PC-9 (cell line): ENCODE measurements around the gene PHF21B. TPM values are rescaled to one million over a fixed set of nuclear protein-coding genes. Genes with fewer than 3 reads are reported as not detected.

Source experiments
- BruUV-seq: library from RNA; stranded (reverse); fragments of 400-500 nt; replicated peaks from 2 replicates; lab custom pipeline; 2021; lab: Mats Ljungman, UMichigan
- CTCF ChIA-PET: fragments of 300-600 bp; sonication (Branson Sonifier 250); formaldehyde crosslinking; loops from one replicate; lab custom pipeline; 2022; ENCODE audit warnings: antibody characterized with exemption; lab: Charles Lee
- POLR2A ChIA-PET: fragments of 300-600 bp; sonication (Branson Sonifier 250); formaldehyde crosslinking; loops from one replicate; lab custom pipeline; 2022; ENCODE audit warnings: antibody characterized with exemption; ENCODE audit not compliant: unreplicated experiment; lab: Charles Lee
- DNase-seq, 2 experiments: peaks; one replicate each; pipeline versions ENCODE4 v3.0.0 to v3.0.0-alpha.2; 2015 to 2022; ENCODE audit warnings: mixed read lengths in 1 of 2
- H2AFZ ChIP-seq: fragments of 200-600 bp; sonication (generic); 2 replicates; pipeline ENCODE4 v1.8.1; 2017; ENCODE audit warnings: antibody characterized with exemption
- H3F3A ChIP-seq: fragments of 200-600 bp; sonication (generic); 2 replicates; pipeline ENCODE4 v1.8.1; 2017; ENCODE audit warnings: antibody characterized with exemption, mild to moderate bottlenecking, low read depth; ENCODE audit not compliant: insufficient read depth
- H3K27ac ChIP-seq: fragments of 200-600 bp; sonication (generic); 2 replicates; pipeline ENCODE4 v1.6.1; 2016; ENCODE audit warnings: mixed run types
- H3K27me3 ChIP-seq: fragments of 200-600 bp; sonication (generic); 2 replicates; pipeline ENCODE4 v1.6.1; 2016; ENCODE audit warnings: low read depth, mixed run types; ENCODE audit not compliant: insufficient read depth
- H3K36me3 ChIP-seq: fragments of 200-600 bp; sonication (generic); 2 replicates; pipeline ENCODE4 v1.6.1; 2016; ENCODE audit warnings: low read depth, mixed run types
- H3K4me1 ChIP-seq: fragments of 200-600 bp; sonication (generic); replicated peaks from 2 replicates; pipeline ENCODE4 v1.6.1; 2016; ENCODE audit warnings: mixed run types; ENCODE audit not compliant: insufficient read depth
- H3K4me2 ChIP-seq: fragments of 200-600 bp; sonication (generic); 2 replicates; pipeline ENCODE4 v1.6.1; 2017; ENCODE audit warnings: mixed run types
- H3K4me3 ChIP-seq: fragments of 200-600 bp; sonication (generic); 2 replicates; pipeline ENCODE4 v1.6.1; 2016; ENCODE audit warnings: mixed run types
- H3K79me2 ChIP-seq: fragments of 200-600 bp; sonication (generic); 2 replicates; pipeline ENCODE4 v1.6.1; 2017; ENCODE audit warnings: low read depth, mixed run types
- H3K9me2 ChIP-seq: fragments of 200-600 bp; sonication (generic); 2 replicates; pipeline ENCODE4 v1.8.1; 2017; ENCODE audit warnings: mild to moderate bottlenecking; ENCODE audit not compliant: insufficient read depth
- H3K9me3 ChIP-seq: fragments of 200-600 bp; sonication (generic); 2 replicates; pipeline ENCODE4 v1.8.1; 2016; ENCODE audit warnings: low read depth; ENCODE audit not compliant: insufficient read depth
- H4K20me1 ChIP-seq: fragments of 200-600 bp; sonication (generic); 2 replicates; pipeline ENCODE4 v1.8.1; 2017; ENCODE audit not compliant: insufficient read depth
- CTCF ChIP-seq: fragments of 200-600 bp; sonication (generic); conservative IDR thresholded peaks from 2 replicates; pipeline ENCODE4 v1.6.1; 2017; ENCODE audit warnings: mixed run types, antibody characterized with exemption, mild to moderate bottlenecking, moderate library complexity
- EZH2 ChIP-seq: fragments of 200-600 bp; sonication (generic); IDR thresholded peaks from 2 replicates; pipeline ENCODE4 v1.8.0; 2017; ENCODE audit warnings: antibody characterized with exemption, low read depth
- intact Hi-C: fragments of 100-400 bp; cut with micrococcal nuclease; formaldehyde crosslinking; loops from one replicate; pipeline ENCODE4 v1.10.0; 2022; ENCODE audit not compliant: unreplicated experiment
- total RNA-seq: library from RNA; stranded (reverse); gene quantifications from 2 replicates; pipeline ENCODE4 v1.2.3, GENCODE V29; 2021

Gene PHF21B
- total RNA-seq, 1 experiment from 2014 or later: not detected

GRCh38 chr22:44985906-44986527 is 23.8 kb downstream of the PHF21B start:
- intact Hi-C loops: no loop called here
- POLR2A ChIA-PET: no interaction called here

GRCh38 chr22:44983878-44984482 is 25.8 kb downstream of the PHF21B start:
- H3K9me3 ChIP-seq: no peaks in the 10 kb centered on the region
- peaks cover 66% of the 10 kb centered on the region for H3K27me3 ChIP-seq
- H3K4me1 ChIP-seq: no peaks in the 10 kb centered on the region
- no peak overlapping the region for H3K27ac ChIP-seq
- H3K9me2 ChIP-seq: 0 out of 2 replicates have a peak, but pooled peaks cover 3% of the 10 kb centered on the region
- intact Hi-C loops: no loop called here
- H4K20me1 ChIP-seq: peaks cover 12% of the 10 kb centered on the region
- no peaks in the 10 kb centered on the region for H3K36me3 ChIP-seq
- no peak for DNase-seq
- POLR2A ChIA-PET: no interaction called here
- no TSS peak for BruUV-seq
- no peaks in the 10 kb centered on the region for H3F3A ChIP-seq
- H2AFZ ChIP-seq: no peak overlapping the region
- H3K4me2 ChIP-seq: no peak overlapping the region
- H3K4me3 ChIP-seq: no peak overlapping the region
- CTCF ChIA-PET: no interaction called here
- TF ChIP-seq EZH2: no peak
- no peak for TF ChIP-seq CTCF
- no peaks in the 10 kb centered on the region for H3K79me2 ChIP-seq

More at GRCh38 chr22:44985906-44986527, 23.8 kb downstream of the PHF21B start:
- Histone ChIP-seq H3F3A (no peaks in the 10 kb centered on the region), H4K20me1 (peaks cover 12% of the 10 kb centered on the region), H3K27ac (no peak overlapping the region), H3K79me2 (no peaks in the 10 kb centered on the region), H3K36me3 (no peaks in the 10 kb centered on the region), H3K27me3 (peaks cover 64% of the 10 kb centered on the region), H2AFZ (no peak overlapping the region), H3K4me1 (no peaks in the 10 kb centered on the region), H3K9me3 (no peaks in the 10 kb centered on the region), H3K4me3 (no peak overlapping the region), H3K9me2 (0 out of 2 replicates have a peak, but pooled peaks cover 3% of the 10 kb centered on the region), H3K4me2 (no peak overlapping the region)
- no peak for TF ChIP-seq EZH2
- no peak for TF ChIP-seq CTCF
- CTCF ChIA-PET: no interaction called here
- BruUV-seq: no TSS peak
- no peak for DNase-seq

GRCh38 chr22:44982445-44982844 is 27.4 kb downstream of the PHF21B start:
- Histone ChIP-seq H3K9me3 (no peaks in the 10 kb centered on the region), H3K79me2 (no peaks in the 10 kb centered on the region), H3K4me2 (no peak overlapping the region), H3K27me3 (peaks cover 71% of the 10 kb centered on the region), H3K36me3 (no peaks in the 10 kb centered on the region), H3K9me2 (0 out of 2 replicates have a peak, but pooled peaks cover 3% of the 10 kb centered on the region), H3K27ac (no peak overlapping the region), H3K4me3 (no peak overlapping the region), H3F3A (no peaks in the 10 kb centered on the region), H3K4me1 (no peaks in the 10 kb centered on the region), H2AFZ (no peak overlapping the region), H4K20me1 (peaks cover 12% of the 10 kb centered on the region)
- no peak for TF ChIP-seq CTCF
- TF ChIP-seq EZH2: peak; percentile 80; the same call in 1 of the 2 replicates
- ChIA-PET CTCF (interaction anchor here (0.7 kb wide), 1 partner anchor 424 kb away, joined by 6 read pairs; no protein-coding TSS in a partner anchor), POLR2A (no interaction called here)
- no TSS peak for BruUV-seq
- intact Hi-C loops: no loop called here
- no peak for DNase-seq
